ENCODE measurements around the gene TYW5. TPM values are rescaled to one million over a fixed set of nuclear protein-coding genes. Genes with fewer than 3 reads are reported as not detected.

Gene TYW5
- total and polyA plus RNA-seq, 7 donors: 2.4 to 8.0 (median 6.1) TPM

DNA sequence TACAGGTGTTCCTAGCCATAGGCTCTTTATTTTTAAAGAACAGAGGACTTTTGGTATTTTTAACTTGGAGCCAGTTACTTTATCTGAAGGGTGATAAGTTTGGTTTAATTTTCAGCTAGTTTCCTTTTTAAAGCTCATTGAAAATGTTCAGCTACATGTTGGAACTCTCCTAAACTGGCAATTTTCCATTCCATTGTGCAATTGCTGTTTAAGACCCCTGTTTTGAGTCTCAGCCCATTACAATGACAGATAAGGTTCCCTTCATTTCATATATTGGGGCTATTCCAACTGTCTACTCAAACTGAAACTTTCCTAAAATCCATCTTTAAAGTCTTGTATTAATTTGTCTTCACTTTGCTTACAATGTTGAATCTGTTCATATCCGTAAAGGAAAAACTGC is 11.7 kb upstream of the TYW5 start:
- no peak for DNase-seq
- no peaks in the 10 kb centered on the region for H3K9me3 ChIP-seq
- no peak overlapping the region for H3K4me3 ChIP-seq
- H3K27ac ChIP-seq: no peak overlapping the region
- 99% methylated on average over 1 of the region's 1 CpG for WGBS, 2 donors
- no peaks in the 10 kb centered on the region for H3K27me3 ChIP-seq
- H3K4me1 ChIP-seq: no peaks in the 10 kb centered on the region
- no peak for TF ChIP-seq POLR2A (IDR thresholded peaks at IDR 0.05)
- TF ChIP-seq POLR2AphosphoS5 (IDR thresholded peaks at IDR 0.05): no peak
- TF ChIP-seq, protein P1, sequence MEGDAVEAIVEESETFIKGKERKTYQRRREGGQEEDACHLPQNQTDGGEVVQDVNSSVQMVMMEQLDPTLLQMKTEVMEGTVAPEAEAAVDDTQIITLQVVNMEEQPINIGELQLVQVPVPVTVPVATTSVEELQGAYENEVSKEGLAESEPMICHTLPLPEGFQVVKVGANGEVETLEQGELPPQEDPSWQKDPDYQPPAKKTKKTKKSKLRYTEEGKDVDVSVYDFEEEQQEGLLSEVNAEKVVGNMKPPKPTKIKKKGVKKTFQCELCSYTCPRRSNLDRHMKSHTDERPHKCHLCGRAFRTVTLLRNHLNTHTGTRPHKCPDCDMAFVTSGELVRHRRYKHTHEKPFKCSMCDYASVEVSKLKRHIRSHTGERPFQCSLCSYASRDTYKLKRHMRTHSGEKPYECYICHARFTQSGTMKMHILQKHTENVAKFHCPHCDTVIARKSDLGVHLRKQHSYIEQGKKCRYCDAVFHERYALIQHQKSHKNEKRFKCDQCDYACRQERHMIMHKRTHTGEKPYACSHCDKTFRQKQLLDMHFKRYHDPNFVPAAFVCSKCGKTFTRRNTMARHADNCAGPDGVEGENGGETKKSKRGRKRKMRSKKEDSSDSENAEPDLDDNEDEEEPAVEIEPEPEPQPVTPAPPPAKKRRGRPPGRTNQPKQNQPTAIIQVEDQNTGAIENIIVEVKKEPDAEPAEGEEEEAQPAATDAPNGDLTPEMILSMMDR (IDR thresholded peaks at IDR 0.05): no peak
- no peak for TF ChIP-seq EP300 (IDR thresholded peaks at IDR 0.05)
- peaks cover 0 to 61% (median 12%) of the 10 kb centered on the region in 4 donors for H3K36me3 ChIP-seq
- intact Hi-C loops (cut with DNase I): no loop called here

DNA sequence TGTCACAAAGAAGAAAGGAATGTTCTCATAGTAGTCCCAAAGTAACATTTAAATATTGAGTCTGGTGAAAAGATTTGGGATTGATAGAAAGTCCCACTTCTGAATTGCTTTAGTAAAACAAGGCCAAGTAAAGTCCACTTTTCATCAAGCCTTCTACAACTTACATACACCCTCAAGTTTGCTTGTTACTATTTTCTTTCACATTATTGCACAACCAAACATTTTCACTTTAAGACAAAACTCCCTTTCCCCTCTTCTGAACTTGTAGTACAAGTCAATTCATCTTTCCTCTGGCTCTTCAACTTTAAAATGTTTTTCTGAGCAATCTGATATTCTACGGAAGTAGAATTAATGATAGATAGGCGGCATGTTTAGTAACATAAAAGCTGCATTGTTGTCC is 11.1 kb upstream of the TYW5 start:
- no peaks in the 10 kb centered on the region for H3K4me1 ChIP-seq
- 89 to 93% methylated on average over 2 of the region's 2 CpGs for WGBS, 2 donors
- H3K27ac ChIP-seq: no peak overlapping the region
- H3K9me3 ChIP-seq: no peaks in the 10 kb centered on the region
- no peak for DNase-seq
- H3K27me3 ChIP-seq: no peaks in the 10 kb centered on the region
- no peak for TF ChIP-seq EP300 (IDR thresholded peaks at IDR 0.05)
- TF ChIP-seq, protein P1 (IDR thresholded peaks at IDR 0.05): no peak
- no peak for TF ChIP-seq POLR2AphosphoS5 (IDR thresholded peaks at IDR 0.05)
- no peak for TF ChIP-seq POLR2A (IDR thresholded peaks at IDR 0.05)
- H3K36me3 ChIP-seq: peaks cover 0 to 67% (median 16%) of the 10 kb centered on the region in 4 donors
- intact Hi-C loops (cut with DNase I): no loop called here
- H3K4me3 ChIP-seq: no peak overlapping the region

DNA sequence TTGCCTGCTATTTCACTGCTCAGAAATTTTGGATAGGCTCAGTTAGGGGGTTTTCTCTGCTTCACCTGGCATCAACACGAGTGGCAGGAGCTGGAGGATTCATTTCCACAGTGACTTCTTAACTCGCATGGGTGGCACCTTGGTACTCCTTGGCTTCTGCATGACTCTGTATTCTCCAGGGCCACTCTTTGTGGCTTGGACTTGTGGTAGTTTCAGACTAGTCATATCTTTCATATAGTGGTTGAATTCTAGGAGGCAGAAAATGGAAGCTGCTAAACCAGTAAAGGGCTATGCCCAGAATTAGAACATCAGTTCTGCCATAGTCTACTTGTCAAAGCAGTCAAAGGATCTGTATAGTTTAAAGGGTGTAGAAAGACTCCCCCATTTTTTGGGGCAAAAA is 6.9 kb upstream of the TYW5 start:
- intact Hi-C loops (cut with DNase I): no loop called here
- Histone ChIP-seq H3K27me3 (no peaks in the 10 kb centered on the region), H3K9me3 (no peaks in the 10 kb centered on the region), H3K4me3 (no peak overlapping the region), H3K36me3 (peaks cover 0 to 87% (median 27%) of the 10 kb centered on the region in 4 donors), H3K27ac (no peak overlapping the region), H3K4me1 (peaks cover 0 to 11% (median 8%) of the 10 kb centered on the region in 4 donors)
- DNase-seq: no peak
- TF ChIP-seq POLR2A (IDR thresholded peaks at IDR 0.05) (no peak), EP300 (IDR thresholded peaks at IDR 0.05) (no peak), POLR2AphosphoS5 (IDR thresholded peaks at IDR 0.05) (no peak)
- TF ChIP-seq, protein P1 (IDR thresholded peaks at IDR 0.05): no peak
- 86 to 91% methylated on average over 2 of the region's 2 CpGs for WGBS, 2 donors

DNA sequence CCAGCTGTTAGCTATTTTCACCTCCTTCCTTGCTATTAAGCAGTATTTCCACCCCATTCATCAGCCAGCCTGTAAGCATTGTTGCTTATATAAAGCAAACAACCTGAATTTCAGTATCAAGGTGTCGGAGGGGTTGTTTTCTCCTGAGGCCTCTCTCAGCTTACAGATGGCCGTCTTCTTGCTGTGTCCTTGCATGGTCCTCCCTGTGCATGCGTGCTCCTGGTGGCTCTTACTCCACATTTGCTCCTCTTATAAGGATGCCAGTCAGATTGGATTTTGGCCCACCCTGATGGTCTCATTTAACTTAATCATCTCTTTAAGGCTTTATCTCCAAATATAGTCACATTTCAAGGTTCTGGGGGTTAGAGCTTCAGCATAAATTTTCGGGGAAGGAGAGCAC is 2.7 kb upstream of the TYW5 start:
- intact Hi-C loops (cut with DNase I): no loop called here

More for the DNA sequence above, 2.7 kb upstream of the TYW5 start:
- H3K27ac ChIP-seq: no peak overlapping the region
- H3K9me3 ChIP-seq: no peaks in the 10 kb centered on the region
- peaks cover 0 to 45% (median 19%) of the 10 kb centered on the region in 4 donors for H3K36me3 ChIP-seq
- no peaks in the 10 kb centered on the region for H3K27me3 ChIP-seq
- H3K4me3 ChIP-seq: no peak overlapping the region
- WGBS, 2 donors: 91 to 93% methylated on average over 4 of the region's 4 CpGs
- TF ChIP-seq, protein P1 (IDR thresholded peaks at IDR 0.05): no peak
- no peak for TF ChIP-seq EP300 (IDR thresholded peaks at IDR 0.05)
- TF ChIP-seq POLR2AphosphoS5 (IDR thresholded peaks at IDR 0.05): no peak
- no peak for TF ChIP-seq POLR2A (IDR thresholded peaks at IDR 0.05)
- H3K4me1 ChIP-seq: peaks cover 0 to 40% (median 31%) of the 10 kb centered on the region in 4 donors
- no peak for DNase-seq
